Measurements from ENCODE around the gene TFB1M. TPM values are rescaled to one million over a fixed set of nuclear protein-coding genes. Genes with fewer than 3 reads are reported as not detected.

TFB1M gene
- total RNA-seq, 1 donor, result 20.0 TPM

GRCh38 chr6:155267411-155267810 lies 46.9 kb downstream of the TFB1M start:
- no peak for TF ChIP-seq CTCF (IDR thresholded peaks at IDR 0.05; ENCODE audit: insufficient read depth, low read length)
- no peak for DNase-seq (ENCODE audit: low read depth)
- H3K4me3 ChIP-seq (ENCODE audit: low read depth, low read length), result no peak overlapping the region

GRCh38 chr6:155265843-155266535 lies 48.3 kb downstream of the TFB1M start:
- no peak overlapping the region for H3K4me3 ChIP-seq (ENCODE audit: low read depth, low read length)
- DNase-seq (ENCODE audit: low read depth), result no peak
- no peak for TF ChIP-seq CTCF (IDR thresholded peaks at IDR 0.05; ENCODE audit: insufficient read depth, low read length)

DNA sequence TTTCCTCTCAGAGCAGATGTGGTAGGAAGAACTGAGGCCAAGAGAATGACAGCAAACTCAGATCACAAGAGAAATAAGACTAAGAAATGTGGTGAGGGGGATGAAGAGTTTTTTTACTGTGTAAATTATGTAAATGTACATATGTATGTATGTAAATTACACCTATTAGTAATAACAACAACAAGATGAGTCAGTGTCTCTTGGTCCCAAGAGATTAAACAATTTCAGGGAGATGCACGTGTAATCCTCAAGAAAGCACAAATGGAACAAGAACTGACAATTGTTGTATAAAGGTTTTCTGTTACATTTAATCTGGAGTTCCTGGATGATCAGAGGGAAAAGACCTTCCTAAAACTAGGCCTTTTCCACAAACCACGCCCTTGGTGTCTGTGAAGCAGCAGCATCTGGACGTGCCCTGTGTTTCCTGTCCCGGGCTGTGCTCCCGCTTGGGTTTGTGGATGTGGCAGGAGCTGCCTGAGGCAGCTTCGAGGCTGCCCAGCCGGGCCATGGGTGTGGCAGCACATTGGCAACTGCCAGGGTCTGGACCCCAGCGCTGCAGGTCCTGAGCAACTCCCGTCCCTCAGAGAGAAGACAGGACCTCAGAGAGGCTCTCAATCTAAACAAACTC lies 49.5 kb downstream of the TFB1M start:
- no peak for TF ChIP-seq CTCF (IDR thresholded peaks at IDR 0.05; ENCODE audit: insufficient read depth, low read length)
- H3K4me3 ChIP-seq (ENCODE audit: low read depth, low read length), result no peak overlapping the region
- DNase-seq (ENCODE audit: low read depth), result peak; percentile 13

DNA sequence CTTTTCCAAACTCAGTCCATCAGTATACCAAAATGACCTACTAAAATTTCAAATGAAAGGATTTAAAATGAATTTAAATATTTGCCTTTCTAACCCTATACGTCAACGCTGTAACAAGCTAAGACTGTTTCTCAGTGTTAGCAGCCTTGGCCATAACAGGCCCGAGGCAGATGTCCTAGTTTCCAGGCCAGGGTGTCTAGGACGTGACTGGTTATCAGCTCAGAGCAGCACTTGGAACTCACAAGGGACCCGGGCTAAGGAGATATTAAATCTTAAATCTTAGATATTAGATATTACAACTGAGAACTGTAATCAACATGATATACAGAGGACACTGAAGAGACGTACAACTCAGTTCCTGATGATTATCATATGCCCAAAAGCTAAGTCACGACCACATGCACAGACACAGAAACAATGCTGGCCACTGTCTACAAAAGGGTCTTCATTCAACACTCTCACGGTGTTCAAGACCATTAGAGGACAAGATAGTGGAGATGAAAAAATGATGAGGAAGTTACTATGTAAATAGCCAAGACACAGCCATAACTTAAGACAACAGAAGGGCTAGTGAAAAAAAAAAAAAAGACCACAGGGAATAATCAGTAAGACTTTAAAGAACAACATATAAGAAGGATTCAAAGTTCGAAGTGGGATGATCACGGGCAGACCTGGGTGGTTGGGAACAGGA lies 50.8 kb downstream of the TFB1M start, which contains the start of gene CLDN20:
Gene CLDN20, plus strand, starts transcription at position 641 of the 691 bp plus-strand sequence. CDS start 11,707 bp downstream, outside the sequence.
- DNase-seq (ENCODE audit: low read depth), result no peak

DNA sequence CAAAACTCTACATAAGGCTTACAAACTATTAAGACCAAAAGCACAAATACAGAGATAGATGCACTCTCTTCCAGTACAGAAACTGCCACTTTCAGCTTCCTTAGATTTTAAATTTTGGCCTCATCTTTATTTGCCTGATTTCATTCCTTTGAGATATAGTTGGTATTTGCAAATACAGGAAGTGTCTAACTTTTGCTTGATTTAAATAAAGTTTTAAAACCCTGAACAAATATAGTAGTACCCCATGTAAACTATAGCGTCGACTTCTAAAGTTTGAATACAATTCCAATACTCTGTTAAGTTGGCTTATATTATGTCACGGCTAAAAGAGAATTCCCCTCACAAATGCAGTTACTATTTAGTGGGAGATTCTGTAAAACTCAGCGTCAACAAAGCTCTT lies 51.6 kb downstream of the TFB1M start:
- no peak overlapping the region for H3K4me3 ChIP-seq (ENCODE audit: low read depth, low read length)
- no peak for DNase-seq (ENCODE audit: low read depth)
- no peak for TF ChIP-seq CTCF (IDR thresholded peaks at IDR 0.05; ENCODE audit: insufficient read depth, low read length)

More for the DNA sequence above, 50.8 kb downstream of the TFB1M start, which contains the start of gene CLDN20:
- TF ChIP-seq CTCF (IDR thresholded peaks at IDR 0.05; ENCODE audit: insufficient read depth, low read length), result no peak
- H3K4me3 ChIP-seq (ENCODE audit: low read depth, low read length), result no peak within 1 kb of the TSS

DNA sequence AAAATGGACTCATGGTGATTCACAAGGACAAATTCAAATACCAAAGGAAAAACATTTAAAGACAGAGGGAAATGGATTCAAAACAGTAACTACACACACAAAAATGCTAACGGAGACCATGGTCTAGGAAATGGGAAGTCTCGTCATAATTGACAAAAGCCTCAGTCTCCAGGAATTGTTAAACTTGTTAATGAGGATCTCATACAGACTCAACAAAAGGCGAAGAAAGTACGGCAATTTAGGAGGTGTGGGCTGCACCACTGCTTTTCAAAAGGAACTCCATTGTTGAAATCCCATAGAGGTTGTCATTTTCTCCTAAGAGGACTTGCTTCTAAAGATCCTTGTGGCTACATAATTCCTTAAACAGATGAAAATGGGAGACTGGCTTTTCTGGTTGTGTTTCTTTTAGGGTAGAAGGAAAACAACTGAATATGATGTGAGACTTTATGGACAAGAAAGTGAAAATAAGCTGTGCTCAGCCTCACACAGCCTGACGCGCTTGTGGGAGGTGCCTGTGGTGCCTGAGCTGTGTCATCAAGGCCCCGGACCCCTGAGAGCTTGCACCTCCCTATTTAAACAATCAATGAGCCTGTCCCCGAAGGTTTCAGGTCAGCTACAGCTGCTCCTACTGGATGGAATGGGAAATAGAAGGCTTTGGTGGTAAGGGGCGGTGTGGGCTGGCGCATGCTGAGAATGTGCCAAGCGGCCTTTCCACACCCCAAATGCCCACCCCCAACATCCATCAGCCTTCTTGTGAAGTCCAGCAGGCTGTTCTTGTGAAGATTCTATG lies 53.0 kb downstream of the TFB1M start:
- H3K4me3 ChIP-seq (ENCODE audit: low read depth, low read length), result no peak overlapping the region
- no peak for TF ChIP-seq CTCF (IDR thresholded peaks at IDR 0.05; ENCODE audit: insufficient read depth, low read length)
- DNase-seq (ENCODE audit: low read depth), result no peak
